Activated T-helper 2 cell treated with anti-CD3 and anti-CD28 coated beads, Interferon-gamma antibody, Interleukin-2, Interleukin-4, amounts not matched to agents 10 μg/mL and 5 μg/mL and 100 μg/mL, durations not matched to agents 14 hours and 24 hours and 36 hours (primary cell): ENCODE measurements around the gene NOL11. TPM values are rescaled to one million over a fixed set of nuclear protein-coding genes. Genes with fewer than 3 reads are reported as not detected.

ENCODE experiments used
- DNase-seq: peaks from one replicate; pipeline ENCODE4 v3.0.0; 2021; ENCODE audit warnings: low spot score
- H3K27ac Mint-ChIP-seq: one replicate; pipeline ENCODE4 v1.8.0; 2021; ENCODE audit warnings: mixed read lengths
- H3K27me3 Mint-ChIP-seq: one replicate; pipeline ENCODE4 v1.8.0; 2021; ENCODE audit warnings: low read depth, mixed read lengths
- H3K36me3 Mint-ChIP-seq: one replicate; pipeline ENCODE4 v1.8.0; 2021; ENCODE audit warnings: low read depth, mixed read lengths
- H3K4me1 Mint-ChIP-seq: one replicate; pipeline ENCODE4 v1.8.0; 2021; ENCODE audit warnings: low read depth, mixed read lengths
- H3K4me3 Mint-ChIP-seq: one replicate; pipeline ENCODE4 v1.8.0; 2021; ENCODE audit warnings: low read depth, mild to moderate bottlenecking, moderate library complexity, mixed read lengths
- H3K9me3 Mint-ChIP-seq: one replicate; pipeline ENCODE4 v1.8.0; 2021; ENCODE audit warnings: mixed read lengths
- intact Hi-C: fragments of 100-400 bp; cut with micrococcal nuclease; formaldehyde crosslinking; loops from one replicate; pipeline ENCODE4 v1.15.1; 2023
- total RNA-seq: library from RNA; stranded (reverse); gene quantifications from 2 replicates; pipeline ENCODE4 v1.2.3, GENCODE V29; 2022

Gene NOL11
- total RNA-seq: 81.5 and 96.2 TPM in 2 replicates

DNA sequence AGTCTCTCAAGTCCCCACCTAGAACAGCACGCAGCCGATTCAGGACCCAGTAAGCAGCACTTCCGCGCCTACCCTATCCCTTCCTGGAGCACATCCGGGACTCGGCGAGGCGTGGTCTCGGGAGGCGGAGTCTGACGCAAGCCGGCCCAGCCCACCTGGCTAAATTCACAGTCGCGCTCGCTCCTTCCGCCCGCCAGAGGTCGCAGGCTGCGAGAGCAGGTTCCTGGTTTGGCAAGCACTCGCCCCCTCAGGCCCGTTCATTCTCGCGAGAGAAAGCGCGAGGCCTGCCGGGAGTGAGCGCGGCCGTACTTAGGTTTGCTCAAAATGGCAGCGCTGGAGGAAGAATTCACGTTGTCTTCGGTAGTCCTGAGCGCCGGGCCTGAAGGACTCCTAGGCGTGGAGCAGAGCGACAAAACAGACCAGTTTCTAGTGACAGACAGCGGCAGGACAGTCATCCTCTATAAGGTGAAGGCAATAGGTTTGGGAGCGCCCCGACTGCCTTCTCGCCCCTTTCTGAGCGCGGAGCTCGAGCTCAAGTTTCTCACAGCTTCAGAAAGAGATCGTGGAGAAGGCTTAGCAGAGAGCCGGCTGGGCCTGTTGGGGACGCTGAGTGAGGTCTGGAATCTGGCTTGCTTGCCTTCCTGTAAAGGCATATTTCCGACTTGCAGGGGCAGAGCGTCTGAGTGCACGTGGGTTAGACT is at the start of gene NOL11:
TSS of gene NOL11 (plus strand) at position 313 of the 701 bp plus-strand sequence. CDS start at position 325, 12 bp downstream.
- H3K27me3 Mint-ChIP-seq: no peaks in the 10 kb centered on the region
- peak within 1 kb of the TSS; percentile 100 for H3K27ac Mint-ChIP-seq
- H3K9me3 Mint-ChIP-seq: no peaks in the 10 kb centered on the region
- peak within 1 kb of the TSS; percentile 100 for H3K4me3 Mint-ChIP-seq
- H3K36me3 Mint-ChIP-seq: peaks cover 40% of the 10 kb centered on the region
- H3K4me1 Mint-ChIP-seq: peaks cover 13% of the 10 kb centered on the region
- DNase-seq: peak; percentile 99
- intact Hi-C loops: loop anchor here (1.0 to 5.0 kb wide), 3 partner anchors 108 to 472 kb away; partner anchors contain the start of genes BPTF, HELZ and KPNA2

DNA sequence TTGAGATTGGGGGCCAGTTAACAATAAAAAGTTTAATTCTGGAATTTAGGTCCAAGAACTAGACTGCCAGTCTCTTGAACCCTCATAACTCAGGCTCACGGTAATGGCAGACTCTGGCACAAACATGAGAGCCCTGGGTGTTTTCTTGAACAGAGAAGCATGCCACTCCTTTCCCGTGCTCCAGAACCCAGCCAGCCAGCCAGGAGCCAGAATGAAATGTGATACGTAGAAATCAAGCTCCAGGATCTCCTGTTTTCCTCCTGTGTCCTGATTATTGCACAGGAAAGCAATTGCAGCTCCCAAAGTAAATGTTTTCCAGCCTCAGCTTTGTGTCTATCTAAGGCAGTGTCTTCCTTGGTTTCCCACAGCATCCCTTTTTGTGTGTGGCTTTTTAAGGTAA is 46.2 kb upstream of the NOL11 start:
- Mint-ChIP-seq H3K9me3 (no peaks in the 10 kb centered on the region), H3K4me1 (no peaks in the 10 kb centered on the region), H3K4me3 (no peak overlapping the region), H3K27ac (no peak overlapping the region), H3K36me3 (no peaks in the 10 kb centered on the region), H3K27me3 (no peaks in the 10 kb centered on the region)
- no peak for DNase-seq
- intact Hi-C loops: no loop called here

DNA sequence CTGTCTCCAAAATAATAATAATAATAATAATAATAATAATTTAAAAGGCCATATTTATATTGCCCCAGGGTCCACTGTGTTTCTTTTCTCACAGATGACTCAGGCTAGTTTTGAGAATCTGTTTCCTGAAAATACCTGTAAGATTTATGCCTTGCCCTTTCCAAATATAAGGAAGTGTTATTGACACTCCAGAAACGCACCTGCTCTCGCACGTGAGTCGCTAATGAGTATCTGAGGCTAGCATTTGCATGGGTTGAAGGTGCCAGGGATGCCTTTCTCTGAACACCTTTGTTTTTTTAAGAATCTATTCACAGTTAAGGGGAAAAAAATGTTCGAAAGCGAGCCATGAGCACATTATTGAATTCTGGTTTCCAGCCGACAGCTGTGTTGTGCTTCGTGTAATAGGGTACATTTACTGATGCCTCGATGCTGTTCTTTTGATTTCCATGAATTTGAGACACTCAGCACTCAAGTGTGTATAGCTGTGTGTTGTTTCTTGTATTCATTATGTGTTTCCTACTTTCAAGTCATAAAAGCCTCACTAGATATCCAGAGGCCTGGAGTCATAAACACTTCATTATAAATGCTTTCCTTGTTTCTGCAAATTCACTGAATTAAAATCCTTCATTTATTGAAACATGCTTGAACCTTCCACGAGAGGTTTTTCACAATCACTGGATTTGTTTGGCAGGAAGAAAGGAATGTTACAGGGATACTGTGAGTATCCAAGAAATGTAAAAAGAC is 45.0 kb upstream of the NOL11 start:
- Mint-ChIP-seq H3K27me3 (no peaks in the 10 kb centered on the region), H3K27ac (no peak overlapping the region)

DNA sequence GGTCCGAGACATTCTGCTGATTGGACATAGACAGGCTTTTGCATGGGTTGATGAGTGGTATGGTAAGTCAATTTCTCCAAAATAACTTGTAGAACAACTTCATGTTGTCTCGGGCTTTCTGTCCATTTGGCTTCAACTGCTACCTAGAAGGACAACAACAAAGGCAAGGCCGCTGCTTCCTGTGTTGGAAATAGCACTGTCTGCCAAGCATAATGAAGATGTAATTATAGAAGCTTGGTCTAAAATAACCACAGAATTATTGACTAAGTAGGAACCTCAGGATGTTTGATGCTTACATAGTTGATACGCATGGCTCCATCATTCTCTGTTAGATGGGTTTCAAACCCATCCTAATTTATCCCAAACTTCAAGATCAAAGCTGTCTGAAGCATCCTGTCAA is 42.3 kb upstream of the NOL11 start:
- H3K27ac Mint-ChIP-seq: no peak overlapping the region
- H3K36me3 Mint-ChIP-seq: no peaks in the 10 kb centered on the region
- intact Hi-C loops: no loop called here
- no peaks in the 10 kb centered on the region for H3K9me3 Mint-ChIP-seq
- DNase-seq: no peak
- peaks cover under 1% of the 10 kb centered on the region for H3K4me1 Mint-ChIP-seq
- H3K27me3 Mint-ChIP-seq: no peaks in the 10 kb centered on the region
- H3K4me3 Mint-ChIP-seq: no peak overlapping the region

More for the DNA sequence above, 45.0 kb upstream of the NOL11 start:
- no peaks in the 10 kb centered on the region for H3K4me1 Mint-ChIP-seq
- intact Hi-C loops: no loop called here
- no peaks in the 10 kb centered on the region for H3K9me3 Mint-ChIP-seq
- no peaks in the 10 kb centered on the region for H3K36me3 Mint-ChIP-seq
- H3K4me3 Mint-ChIP-seq: no peak overlapping the region
- DNase-seq: no peak

GRCh38 chr17:67676305-67676704 is 41.4 kb upstream of the NOL11 start:
- H3K36me3 Mint-ChIP-seq: no peaks in the 10 kb centered on the region
- intact Hi-C loops: no loop called here
- DNase-seq: no peak
- H3K27me3 Mint-ChIP-seq: no peaks in the 10 kb centered on the region
- no peak overlapping the region for H3K27ac Mint-ChIP-seq
- H3K4me1 Mint-ChIP-seq: peaks cover 3% of the 10 kb centered on the region
- H3K4me3 Mint-ChIP-seq: no peak overlapping the region
- no peaks in the 10 kb centered on the region for H3K9me3 Mint-ChIP-seq

DNA sequence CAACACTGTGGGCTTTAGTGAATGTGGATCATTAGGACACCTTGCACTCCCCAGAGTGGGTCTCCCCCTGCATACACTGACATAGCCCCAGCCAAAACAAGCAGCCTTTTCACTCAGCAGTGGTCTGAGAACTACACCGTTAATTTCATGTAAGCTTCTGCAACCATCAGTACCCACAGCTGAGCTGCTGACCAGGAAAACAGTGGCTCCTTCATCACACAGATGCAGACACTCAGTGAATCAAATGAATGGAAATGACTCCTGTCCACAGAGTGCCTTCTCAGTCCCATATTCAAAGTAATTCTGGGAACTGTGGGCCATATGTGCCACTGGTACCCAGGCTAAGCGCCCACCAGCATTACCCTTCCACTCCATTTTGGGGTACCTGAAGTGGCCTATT is 39.3 kb upstream of the NOL11 start:
- H3K27me3 Mint-ChIP-seq: no peaks in the 10 kb centered on the region
- intact Hi-C loops: no loop called here
- peaks cover 3% of the 10 kb centered on the region for H3K4me1 Mint-ChIP-seq
- H3K36me3 Mint-ChIP-seq: no peaks in the 10 kb centered on the region
- DNase-seq: no peak
- no peaks in the 10 kb centered on the region for H3K9me3 Mint-ChIP-seq
- H3K4me3 Mint-ChIP-seq: no peak overlapping the region
- no peak overlapping the region for H3K27ac Mint-ChIP-seq

DNA sequence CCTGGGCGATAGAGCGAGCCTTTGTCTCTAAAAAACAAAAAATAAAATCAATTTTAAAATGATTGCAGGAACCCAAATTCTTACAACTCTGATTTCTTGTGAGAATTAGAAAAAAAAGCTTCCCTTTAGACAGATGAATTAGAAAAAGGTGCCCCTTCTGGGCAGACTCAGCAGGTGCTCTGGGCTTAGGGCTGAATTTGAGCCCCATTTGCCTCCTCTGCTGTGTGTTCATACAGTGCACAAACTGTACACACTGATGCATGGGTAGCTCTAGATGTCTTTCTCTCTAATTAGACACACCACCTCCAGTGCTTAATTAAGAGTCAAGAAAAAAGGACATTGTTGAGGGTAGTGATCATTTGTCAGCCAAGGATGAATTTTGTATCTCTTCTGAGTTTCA is 38.5 kb upstream of the NOL11 start:
- no peak for DNase-seq
- H3K4me3 Mint-ChIP-seq: no peak overlapping the region
- no peak overlapping the region for H3K27ac Mint-ChIP-seq
- H3K36me3 Mint-ChIP-seq: no peaks in the 10 kb centered on the region
- no peaks in the 10 kb centered on the region for H3K27me3 Mint-ChIP-seq
- intact Hi-C loops: no loop called here
- peaks cover 3% of the 10 kb centered on the region for H3K4me1 Mint-ChIP-seq
- no peaks in the 10 kb centered on the region for H3K9me3 Mint-ChIP-seq

DNA sequence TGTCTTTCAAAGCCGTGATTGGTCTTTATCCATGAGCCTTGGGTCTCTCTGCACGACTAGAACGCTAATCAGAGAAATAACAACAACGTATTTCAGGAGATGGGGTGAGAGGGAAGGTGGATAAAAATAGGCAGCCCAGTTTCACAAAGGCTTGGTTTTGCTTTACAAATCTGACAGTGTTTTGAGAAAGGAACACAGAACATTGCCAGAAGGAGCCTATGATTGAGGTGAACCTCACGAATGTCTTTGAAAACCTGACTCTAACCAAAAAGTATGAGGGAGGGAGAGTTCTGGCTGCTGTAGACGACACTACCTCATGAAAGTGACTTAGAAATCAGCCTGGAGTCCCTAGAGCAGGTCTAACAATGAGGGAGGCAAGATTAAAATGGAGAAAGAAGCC is 38.0 kb upstream of the NOL11 start:
- intact Hi-C loops: no loop called here
- Mint-ChIP-seq H3K27ac (no peak overlapping the region), H3K4me3 (no peak overlapping the region), H3K4me1 (peaks cover 3% of the 10 kb centered on the region), H3K36me3 (no peaks in the 10 kb centered on the region), H3K9me3 (no peaks in the 10 kb centered on the region), H3K27me3 (no peaks in the 10 kb centered on the region)
- DNase-seq: no peak

GRCh38 chr17:67680445-67681224 is 37.1 kb upstream of the NOL11 start:
- H3K27me3 Mint-ChIP-seq: no peaks in the 10 kb centered on the region
- H3K4me1 Mint-ChIP-seq: peaks cover 3% of the 10 kb centered on the region
- DNase-seq: no peak
- no peaks in the 10 kb centered on the region for H3K36me3 Mint-ChIP-seq
- H3K9me3 Mint-ChIP-seq: no peaks in the 10 kb centered on the region
- no peak overlapping the region for H3K4me3 Mint-ChIP-seq
- no peak overlapping the region for H3K27ac Mint-ChIP-seq
- intact Hi-C loops: no loop called here

DNA sequence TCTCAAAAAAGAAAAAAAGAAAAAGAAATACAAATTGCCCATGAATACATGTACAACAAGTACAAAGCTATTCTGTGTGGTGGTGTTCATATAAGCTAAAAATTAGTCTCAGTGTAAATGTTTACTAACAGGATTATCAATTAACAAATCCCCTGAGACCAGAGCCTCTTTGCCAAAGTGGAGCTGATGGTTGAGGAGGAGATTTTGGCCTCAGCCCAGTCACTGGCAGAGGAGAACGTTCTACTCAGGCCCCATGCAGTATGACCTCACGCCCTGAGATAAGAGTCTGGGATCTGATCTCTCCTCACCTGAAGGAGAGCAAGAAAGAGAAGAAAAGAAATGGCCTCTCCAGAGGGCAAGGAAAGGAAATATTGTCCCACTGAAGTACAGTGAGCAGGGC is 35.5 kb upstream of the NOL11 start:
- Mint-ChIP-seq H3K27me3 (no peaks in the 10 kb centered on the region), H3K9me3 (no peaks in the 10 kb centered on the region), H3K27ac (no peak overlapping the region), H3K4me3 (no peak overlapping the region), H3K4me1 (peaks cover 3% of the 10 kb centered on the region), H3K36me3 (no peaks in the 10 kb centered on the region)
- intact Hi-C loops: no loop called here
- DNase-seq: no peak

DNA sequence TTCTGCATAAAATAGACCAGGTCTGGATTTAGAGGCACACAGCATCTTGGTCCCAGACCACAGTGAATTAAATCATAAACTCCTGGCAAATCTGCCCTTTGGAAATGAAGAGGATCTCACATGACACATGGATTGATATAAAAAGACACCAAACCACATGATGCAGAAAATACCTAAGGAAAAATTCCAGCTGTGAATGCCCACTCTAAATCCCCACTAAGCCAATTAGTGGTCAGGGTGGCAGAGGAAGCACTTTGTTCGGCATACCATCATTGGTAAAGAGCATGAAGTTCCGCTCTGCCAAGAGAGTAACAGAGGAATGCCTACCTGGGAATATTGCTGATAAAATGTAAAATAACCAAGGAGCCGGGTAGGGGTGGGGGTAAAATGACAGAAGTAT is 32.4 kb upstream of the NOL11 start:
- intact Hi-C loops: no loop called here
- Mint-ChIP-seq H3K27ac (no peak overlapping the region), H3K9me3 (no peaks in the 10 kb centered on the region), H3K4me3 (no peak overlapping the region), H3K27me3 (no peaks in the 10 kb centered on the region), H3K36me3 (no peaks in the 10 kb centered on the region), H3K4me1 (peaks cover 6% of the 10 kb centered on the region)
- no peak for DNase-seq

- Mint-ChIP-seq H3K27ac (no peak overlapping the region), H3K27me3 (no peaks in the 10 kb centered on the region), H3K4me3 (no peak overlapping the region), H3K4me1 (peaks cover 3% of the 10 kb centered on the region), H3K9me3 (no peaks in the 10 kb centered on the region), H3K36me3 (no peaks in the 10 kb centered on the region)
- intact Hi-C loops: no loop called here
- no peak for DNase-seq
These were observed 31.5 kb upstream of the NOL11 start for GRCh38 chr17:67686241-67686640.

DNA sequence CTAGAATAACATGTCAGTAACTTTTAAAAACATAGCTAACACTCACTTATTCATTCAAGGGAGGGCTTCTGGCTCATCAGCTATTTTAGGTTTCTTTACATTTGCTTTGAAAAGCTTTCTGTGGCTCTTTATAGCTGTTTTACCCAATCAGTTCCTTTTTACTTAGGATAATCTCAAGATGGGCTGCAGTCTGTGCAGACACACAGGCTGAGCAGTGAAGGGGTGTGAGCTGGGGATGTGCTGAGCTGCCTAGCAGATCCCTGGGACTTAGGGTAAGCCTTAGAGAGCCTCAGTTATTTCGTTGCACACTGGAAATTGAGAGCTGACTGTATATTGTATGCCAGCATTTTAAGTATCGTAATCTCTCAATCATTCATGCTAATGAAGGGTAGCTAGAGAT is 30.2 kb upstream of the NOL11 start:
- DNase-seq: no peak
- Mint-ChIP-seq H3K4me3 (no peak overlapping the region), H3K9me3 (no peaks in the 10 kb centered on the region), H3K27ac (no peak overlapping the region), H3K27me3 (no peaks in the 10 kb centered on the region), H3K4me1 (peaks cover 3% of the 10 kb centered on the region), H3K36me3 (no peaks in the 10 kb centered on the region)
- intact Hi-C loops: no loop called here
